Uterus (tissue), 4 donors: ENCODE results near the gene PMPCA. TPM values are rescaled to one million over a fixed set of nuclear protein-coding genes. Genes with fewer than 3 reads are reported as not detected.

Experiments
- DNase-seq, 2 donors: peaks; one replicate each; pipeline ENCODE4 v3.0.0-alpha.2; 2019 to 2020
- H3K27ac ChIP-seq, 2 donors: fragments of 200-600 bp; sonication (generic); 1 replicate in 1 of 2; 2 replicates in 1 of 2; pipeline ENCODE4 v1.5.1; 2016 to 2018
- H3K27me3 ChIP-seq, 2 donors: fragments of 200-600 bp; sonication (generic); one replicate each; pipeline ENCODE4 v1.5.1; 2018 to 2019; ENCODE audit warnings: control low read depth in 1 of 2
- H3K36me3 ChIP-seq, 2 donors: fragments of 200-600 bp; sonication (generic); one replicate each; pipeline ENCODE4 v1.5.1; 2019; ENCODE audit warnings: control low read depth in 1 of 2
- H3K4me1 ChIP-seq, 2 donors: fragments of 200-600 bp; sonication (generic); one replicate each; pipeline ENCODE4 v1.5.1; 2018 to 2019; ENCODE audit warnings: control low read depth in 1 of 2
- H3K4me3 ChIP-seq, 2 donors: fragments of 200-600 bp; sonication (generic); 1 replicate in 1 of 2; 2 replicates in 1 of 2; pipeline ENCODE4 v1.5.1; 2018 to 2019; ENCODE audit warnings: mild to moderate bottlenecking in 1 of 2
- H3K9me3 ChIP-seq, 2 donors: fragments of 200-600 bp; sonication (generic); one replicate each; pipeline ENCODE4 v1.5.1; 2019; ENCODE audit warnings: control low read depth in 1 of 2
- POLR2A ChIP-seq, 2 donors: fragments of 450-650 bp; IDR thresholded peaks; one replicate each; pipeline ENCODE4 v1.6.1; 2016; ENCODE audit warnings: antibody characterized with exemption in 2 of 2, mild to moderate bottlenecking in 1 of 2, moderate library complexity in 1 of 2
- intact Hi-C: fragments of 100-400 bp; cut with DNase I; formaldehyde crosslinking; loops from one replicate; pipeline ENCODE4 v1.15.1; 2023; ENCODE audit warnings: low total_unique reads
- total RNA-seq, 4 donors: library from RNA; depleted of rRNA in 3 of 4; stranded (reverse); fragments of >200 nt in 3 of 4; gene quantifications; one replicate each; pipeline versions ENCODE4 v1.1.0 to v1.2.4, GENCODE V29; 2014 to 2023
- TF ChIP-seq, protein P1 (sequence below), 4 experiments: fragments of 200-600 bp in 2 of 4; fragments of 450-650 bp in 2 of 4; sonication (generic) in 2 of 4; IDR thresholded peaks; one replicate each; pipeline ENCODE4 v1.5.1; 2016 to 2019; ENCODE audit warnings: antibody characterized with exemption in 4 of 4, mild to moderate bottlenecking in 2 of 4, moderate library complexity in 1 of 4
- donor health status: DM: yes; HTN: yes; CAD: no.

PMPCA gene
- total RNA-seq, 4 donors from 2014 or later = 0.77 to 39.0 (median 29.5) TPM

DNA sequence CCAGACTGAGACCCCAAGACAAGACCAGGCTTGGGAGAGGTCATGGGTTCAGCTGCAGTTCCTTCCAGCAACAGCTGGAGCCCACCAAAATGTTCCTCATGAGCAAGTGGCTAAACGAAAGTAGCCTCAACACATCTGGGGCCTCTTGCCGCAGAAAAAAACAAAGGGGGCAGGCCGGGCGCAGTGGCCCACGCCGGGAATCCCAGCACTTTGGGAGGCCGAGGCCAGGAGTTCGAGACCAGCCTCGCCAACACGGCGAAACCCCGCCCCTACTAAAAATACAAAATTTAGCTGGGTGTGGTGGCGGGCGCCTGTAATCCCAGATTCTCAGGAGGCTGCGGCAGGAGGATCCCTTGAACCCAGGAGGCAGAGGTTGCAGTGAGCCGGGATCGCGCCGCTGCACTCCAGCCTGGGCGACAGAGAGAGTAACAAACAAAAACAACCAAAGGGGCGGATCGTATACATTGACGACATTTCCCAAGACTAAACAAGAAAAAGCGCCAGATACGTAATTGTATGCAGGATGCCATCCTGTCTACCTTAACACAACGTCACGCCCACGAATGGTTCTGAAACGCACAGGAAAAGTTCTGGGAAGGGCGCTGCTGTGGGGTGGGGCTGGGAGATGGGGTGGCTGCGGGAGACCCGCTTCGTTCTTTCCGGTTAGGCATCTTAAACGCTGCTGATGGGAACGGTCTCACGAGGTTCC lies 27.5 kb downstream of the PMPCA start:
- no peaks in the 10 kb centered on the region for H3K9me3 ChIP-seq
- H3K27me3 ChIP-seq = no peaks in the 10 kb centered on the region
- H3K4me1 ChIP-seq = peaks cover 0 to 12% of the 10 kb centered on the region in 2 donors
- peak overlapping the region; percentile 53 to 80 for H3K4me3 ChIP-seq
- TF ChIP-seq, protein P1, sequence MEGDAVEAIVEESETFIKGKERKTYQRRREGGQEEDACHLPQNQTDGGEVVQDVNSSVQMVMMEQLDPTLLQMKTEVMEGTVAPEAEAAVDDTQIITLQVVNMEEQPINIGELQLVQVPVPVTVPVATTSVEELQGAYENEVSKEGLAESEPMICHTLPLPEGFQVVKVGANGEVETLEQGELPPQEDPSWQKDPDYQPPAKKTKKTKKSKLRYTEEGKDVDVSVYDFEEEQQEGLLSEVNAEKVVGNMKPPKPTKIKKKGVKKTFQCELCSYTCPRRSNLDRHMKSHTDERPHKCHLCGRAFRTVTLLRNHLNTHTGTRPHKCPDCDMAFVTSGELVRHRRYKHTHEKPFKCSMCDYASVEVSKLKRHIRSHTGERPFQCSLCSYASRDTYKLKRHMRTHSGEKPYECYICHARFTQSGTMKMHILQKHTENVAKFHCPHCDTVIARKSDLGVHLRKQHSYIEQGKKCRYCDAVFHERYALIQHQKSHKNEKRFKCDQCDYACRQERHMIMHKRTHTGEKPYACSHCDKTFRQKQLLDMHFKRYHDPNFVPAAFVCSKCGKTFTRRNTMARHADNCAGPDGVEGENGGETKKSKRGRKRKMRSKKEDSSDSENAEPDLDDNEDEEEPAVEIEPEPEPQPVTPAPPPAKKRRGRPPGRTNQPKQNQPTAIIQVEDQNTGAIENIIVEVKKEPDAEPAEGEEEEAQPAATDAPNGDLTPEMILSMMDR (IDR thresholded peaks at IDR 0.05) = no peak
- no peak for TF ChIP-seq POLR2A (IDR thresholded peaks at IDR 0.05)
- H3K27ac ChIP-seq = no peak overlapping the region
- intact Hi-C loops = no loop called here
- no peaks in the 10 kb centered on the region for H3K36me3 ChIP-seq
- no peak for DNase-seq

DNA sequence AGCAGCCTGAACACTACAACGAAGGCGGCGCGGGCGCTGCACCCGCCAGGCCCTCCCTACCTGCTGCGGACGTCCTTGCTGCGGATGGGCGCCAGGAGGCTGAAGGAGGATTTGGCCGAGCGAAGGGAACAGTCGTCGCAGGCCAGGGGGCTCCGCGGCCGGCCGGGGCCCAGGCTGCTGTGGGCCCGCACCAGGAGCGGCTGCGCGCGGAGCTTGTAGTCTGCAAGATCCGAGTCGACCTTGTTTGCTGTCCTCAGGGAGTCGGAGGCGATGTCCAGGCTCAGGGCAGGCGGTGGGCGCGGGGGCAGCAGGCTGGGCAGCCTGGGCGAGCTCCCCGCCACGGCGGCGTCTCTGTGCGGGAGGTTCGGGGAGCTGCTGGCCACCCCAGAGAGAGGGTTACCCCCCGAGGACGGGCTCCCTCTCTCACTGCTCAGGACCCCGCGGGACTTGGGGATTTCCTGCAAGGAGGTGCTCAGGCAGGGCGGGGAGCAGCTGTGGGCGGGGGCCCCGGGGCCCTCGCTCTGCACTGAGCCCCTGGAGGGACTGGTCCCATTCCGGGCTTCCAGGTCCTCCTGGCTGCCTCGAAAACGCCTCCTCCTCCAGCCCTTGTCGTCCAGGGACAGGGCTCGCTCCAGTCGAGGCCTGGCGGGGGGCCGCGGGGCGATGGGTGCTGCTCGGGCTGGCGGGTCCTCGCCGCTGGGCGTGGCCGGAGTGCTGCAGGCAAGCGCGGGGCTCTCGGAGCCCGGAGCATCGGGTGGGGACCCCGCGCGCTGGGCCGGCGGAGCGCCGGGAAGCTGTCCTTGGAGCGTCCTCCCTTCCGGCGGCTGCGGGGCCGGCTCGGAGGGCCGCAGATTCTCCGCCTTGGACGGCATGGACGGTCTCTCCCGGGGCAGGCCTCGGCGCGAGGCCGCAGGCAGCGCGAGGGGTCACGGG lies 28.4 kb downstream of the PMPCA start:
- peaks cover 0 to 12% of the 10 kb centered on the region in 2 donors for H3K4me1 ChIP-seq

DNA sequence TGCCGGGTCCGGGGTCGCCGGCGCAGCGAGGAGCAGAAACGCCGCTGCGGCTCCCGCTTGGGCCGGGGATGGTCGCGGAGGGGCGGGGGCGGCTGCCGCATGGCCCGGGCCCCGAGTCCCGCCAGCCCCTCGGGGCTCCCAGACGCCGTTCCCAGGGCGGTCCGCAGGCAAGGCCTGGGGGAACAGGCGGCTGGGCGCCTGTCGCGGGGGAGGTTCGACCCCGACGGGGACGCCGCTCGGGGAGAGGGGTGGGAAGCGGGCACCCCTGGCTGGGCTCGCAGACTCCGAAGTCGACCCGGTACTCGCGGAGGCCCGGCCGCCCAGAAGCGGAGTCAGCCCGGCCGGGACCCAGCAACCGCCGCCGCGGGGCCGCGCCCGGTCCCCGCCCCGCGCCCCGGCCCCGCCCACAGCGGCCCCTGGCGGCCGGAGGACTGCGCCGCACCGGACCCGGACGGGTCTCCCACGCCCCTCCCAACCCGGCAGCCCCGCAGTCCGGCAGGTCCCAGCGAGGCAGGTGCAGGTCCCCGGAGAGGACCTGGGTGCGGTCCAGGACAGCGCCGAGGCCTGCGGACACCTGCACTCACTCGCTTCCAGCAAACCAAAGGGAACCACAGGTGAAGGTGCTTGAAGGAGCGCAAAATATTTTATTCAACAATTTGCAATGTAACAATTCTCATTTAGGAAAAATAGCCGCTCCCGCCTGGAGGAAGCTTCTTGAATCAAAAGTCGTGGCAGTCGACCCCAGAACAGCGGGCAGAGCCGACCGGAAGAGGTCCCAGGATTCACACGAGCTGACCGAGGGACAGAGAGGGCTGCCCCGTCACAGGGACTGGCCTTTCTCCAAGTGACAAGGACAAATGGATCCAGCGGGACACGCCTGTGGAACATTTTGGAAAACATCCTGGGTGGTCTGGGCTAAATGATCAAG lies 29.3 kb downstream of the PMPCA start, which contains the start of gene INPP5E:
TSS of gene INPP5E (minus strand) at position 365 of the 928 bp plus-strand sequence. CDS start 426 bp downstream, outside the sequence.
- peak; percentile 48 to 76 for DNase-seq
- Histone ChIP-seq H3K9me3 (no peaks in the 10 kb centered on the region), H3K4me1 (peaks cover 0 to 12% of the 10 kb centered on the region in 2 donors), H3K27ac (peak within 1 kb of the TSS; percentile 65 to 78), H3K4me3 (peak within 1 kb of the TSS; percentile 53 to 80), H3K27me3 (no peaks in the 10 kb centered on the region), H3K36me3 (no peaks in the 10 kb centered on the region)
- peak in 1 of 2 donors; percentile 45 for TF ChIP-seq POLR2A (IDR thresholded peaks at IDR 0.05)
- TF ChIP-seq, protein P1 (IDR thresholded peaks at IDR 0.05) = peak; percentile 37 to 84 (median 74)
- intact Hi-C loops = no loop called here

More for the DNA sequence above, 28.4 kb downstream of the PMPCA start:
- peak in 1 of 2 donors; percentile 38 for DNase-seq
- no peaks in the 10 kb centered on the region for H3K36me3 ChIP-seq
- no peaks in the 10 kb centered on the region for H3K9me3 ChIP-seq
- H3K27me3 ChIP-seq = no peaks in the 10 kb centered on the region
- peak overlapping the region; percentile 53 to 80 for H3K4me3 ChIP-seq
- intact Hi-C loops = no loop called here
- H3K27ac ChIP-seq = peak overlapping the region; percentile 65 to 78
- TF ChIP-seq POLR2A (IDR thresholded peaks at IDR 0.05) = no peak
- TF ChIP-seq, protein P1 (IDR thresholded peaks at IDR 0.05) = no peak

DNA sequence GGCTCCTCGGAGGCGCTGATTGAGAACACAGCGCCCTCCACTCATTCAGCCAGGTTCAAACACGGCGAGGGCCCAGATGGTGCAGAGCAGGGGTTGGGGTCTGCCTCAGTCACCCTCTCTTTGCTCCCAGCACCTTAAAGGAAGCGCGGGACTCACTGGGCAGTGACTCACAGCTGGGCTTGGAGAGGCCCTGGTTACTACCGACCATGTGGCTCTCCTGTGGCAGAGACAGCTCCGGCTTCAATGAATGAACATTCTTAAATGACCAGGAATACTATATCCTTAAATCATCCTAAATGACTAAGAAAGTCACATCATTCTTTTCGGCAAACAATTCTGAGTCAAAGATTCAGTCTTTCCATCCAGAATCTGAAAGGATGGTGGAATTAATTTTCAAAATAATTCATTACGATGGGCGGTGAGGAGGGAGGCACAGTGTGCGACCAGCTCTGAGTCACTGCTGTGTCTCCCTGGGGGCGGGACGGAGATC lies 30.8 kb downstream of the PMPCA start:
- no peaks in the 10 kb centered on the region for H3K27me3 ChIP-seq
- no peak overlapping the region for H3K4me3 ChIP-seq
- intact Hi-C loops = no loop called here
- TF ChIP-seq, protein P1 (IDR thresholded peaks at IDR 0.05) = no peak
- no peak for TF ChIP-seq POLR2A (IDR thresholded peaks at IDR 0.05)
- H3K9me3 ChIP-seq = no peaks in the 10 kb centered on the region
- H3K36me3 ChIP-seq = no peaks in the 10 kb centered on the region
- DNase-seq = no peak
- H3K27ac ChIP-seq = no peak overlapping the region
- H3K4me1 ChIP-seq = peaks cover 0 to 12% of the 10 kb centered on the region in 2 donors
